Esophagus muscularis mucosa (tissue), 3 donors: ENCODE measurements around the gene EIF4E2.

ENCODE experiments used
- POLR2A ChIP-seq: fragments of 450-650 bp; IDR thresholded peaks from one replicate; pipeline ENCODE4 v1.6.1; 2017; ENCODE audit warnings: antibody characterized with exemption, moderate library complexity, mild to moderate bottlenecking, low read depth
- POLR2AphosphoS5 ChIP-seq, 2 donors: sonication (generic); formaldehyde crosslinking; IDR thresholded peaks; one replicate each; pipeline ENCODE4 v1.6.1; 2017; ENCODE audit warnings: antibody characterized with exemption in 2 of 2
- TF ChIP-seq, protein P1 (sequence below), 3 experiments: fragments of 200-600 bp in 2 of 3; fragments of 450-650 bp in 1 of 3; sonication (generic) in 2 of 3; IDR thresholded peaks; one replicate each; pipeline ENCODE4 v1.5.1; 2017 to 2019; ENCODE audit warnings: antibody characterized with exemption in 3 of 3, mild to moderate bottlenecking in 2 of 3, moderate library complexity in 1 of 3

DNA sequence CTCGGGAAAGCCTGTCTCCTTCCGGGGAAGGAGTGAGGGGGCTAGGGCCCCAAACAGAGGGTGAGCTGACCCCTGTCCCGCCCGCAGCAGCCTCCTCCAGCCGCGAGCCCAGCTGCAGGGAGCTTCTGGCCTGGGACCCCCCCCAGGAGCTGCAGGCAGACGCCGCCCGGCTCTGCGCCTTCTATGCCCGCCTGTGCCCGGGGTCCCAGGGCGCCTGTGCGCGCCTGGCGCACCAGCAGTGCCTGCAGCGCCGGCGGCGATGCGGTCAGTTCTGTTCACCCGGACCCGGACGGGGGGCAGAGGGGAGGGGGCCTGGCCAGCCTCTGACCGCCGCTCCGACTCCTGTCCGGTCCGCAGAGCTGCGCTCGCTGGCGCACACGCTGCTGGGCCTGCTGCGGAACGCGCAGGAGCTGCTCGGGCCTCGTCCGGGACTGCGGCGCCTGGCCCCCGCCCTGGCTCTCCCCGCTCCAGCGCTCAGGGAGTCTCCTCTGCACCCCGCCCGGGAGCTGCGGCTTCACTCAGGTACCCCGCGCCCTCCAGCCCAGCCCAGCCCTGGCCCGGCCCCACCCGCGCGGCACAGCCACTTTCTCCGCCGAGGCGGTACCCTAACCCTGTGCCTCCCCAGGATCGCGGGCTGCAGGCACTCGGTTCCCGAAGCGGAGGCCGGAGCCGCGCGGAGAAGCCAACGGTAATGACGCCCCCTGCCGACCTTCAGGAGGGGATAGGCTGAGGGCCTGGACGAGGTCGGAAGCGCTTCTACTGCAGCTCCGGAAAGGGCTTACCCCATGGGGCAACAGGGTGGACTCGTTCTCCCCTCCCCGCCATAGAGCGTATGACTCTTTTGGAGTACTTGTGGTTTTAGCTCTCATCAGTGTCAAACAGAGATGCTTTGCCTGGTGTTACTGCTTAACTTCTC, 26.5 kb upstream of the EIF4E2 start:
- TF ChIP-seq POLR2A (no peak), POLR2AphosphoS5 (IDR thresholded peaks at IDR 0.05) (no peak)
- TF ChIP-seq, protein P1, sequence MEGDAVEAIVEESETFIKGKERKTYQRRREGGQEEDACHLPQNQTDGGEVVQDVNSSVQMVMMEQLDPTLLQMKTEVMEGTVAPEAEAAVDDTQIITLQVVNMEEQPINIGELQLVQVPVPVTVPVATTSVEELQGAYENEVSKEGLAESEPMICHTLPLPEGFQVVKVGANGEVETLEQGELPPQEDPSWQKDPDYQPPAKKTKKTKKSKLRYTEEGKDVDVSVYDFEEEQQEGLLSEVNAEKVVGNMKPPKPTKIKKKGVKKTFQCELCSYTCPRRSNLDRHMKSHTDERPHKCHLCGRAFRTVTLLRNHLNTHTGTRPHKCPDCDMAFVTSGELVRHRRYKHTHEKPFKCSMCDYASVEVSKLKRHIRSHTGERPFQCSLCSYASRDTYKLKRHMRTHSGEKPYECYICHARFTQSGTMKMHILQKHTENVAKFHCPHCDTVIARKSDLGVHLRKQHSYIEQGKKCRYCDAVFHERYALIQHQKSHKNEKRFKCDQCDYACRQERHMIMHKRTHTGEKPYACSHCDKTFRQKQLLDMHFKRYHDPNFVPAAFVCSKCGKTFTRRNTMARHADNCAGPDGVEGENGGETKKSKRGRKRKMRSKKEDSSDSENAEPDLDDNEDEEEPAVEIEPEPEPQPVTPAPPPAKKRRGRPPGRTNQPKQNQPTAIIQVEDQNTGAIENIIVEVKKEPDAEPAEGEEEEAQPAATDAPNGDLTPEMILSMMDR (IDR thresholded peaks at IDR 0.05), result no peak
